HEK293 (cell line): ENCODE measurements around the gene PLK4.

ENCODE experiments used
- CTCF ChIA-PET: fragments of 350-600 bp; formaldehyde crosslinking; extraction: SDS; loops from one replicate; lab custom pipeline; 2021; ENCODE audit warnings: antibody characterized with exemption; lab: Yijun Ruan, JAX
- POLR2A ChIA-PET: fragments of 300-600 bp; formaldehyde crosslinking; extraction: SDS; loops from one replicate; lab custom pipeline; 2020; ENCODE audit warnings: antibody characterized with exemption, inconsistent platforms; lab: Yijun Ruan, JAX
- H3K27ac ChIP-seq: fragments of 200-500 bp; sonication (Bioruptor generic); 2 replicates; pipeline ENCODE4 v1.5.1; 2014; ENCODE audit warnings: low read depth, low read length, control low read depth, inconsistent platforms; ENCODE audit errors: extremely low read depth
- H3K36me3 ChIP-seq, 2 experiments: fragments of 200-500 bp in 1 of 2; sonication (Bioruptor generic) in 1 of 2; 1 replicate in 1 of 2; 2 replicates in 1 of 2; pipeline ENCODE4 v1.5.1; 2014 to 2017; ENCODE audit warnings: inconsistent platforms in 2 of 2, low read length in 2 of 2; ENCODE audit not compliant: control insufficient read depth in 2 of 2, insufficient read depth in 1 of 2
- H3K4me1 ChIP-seq: fragments of 200-500 bp; sonication (Bioruptor generic); 2 replicates; pipeline ENCODE4 v1.5.1; 2014; ENCODE audit warnings: mild to moderate bottlenecking, low read length, inconsistent platforms; ENCODE audit not compliant: control insufficient read depth, insufficient read depth
- H3K4me3 ChIP-seq: 2 replicates; pipeline ENCODE4 v1.5.1; 2011; ENCODE audit warnings: low read depth, mild to moderate bottlenecking, control low read depth, low read length, moderate library complexity
- H3K9me3 ChIP-seq: fragments of 200-500 bp; sonication (Bioruptor generic); 2 replicates; pipeline ENCODE4 v1.5.1; 2014; ENCODE audit warnings: low read depth, low read length, inconsistent platforms; ENCODE audit not compliant: control insufficient read depth, insufficient read depth
- GLI4 ChIP-seq: fragments of 450-650 bp; formaldehyde crosslinking; IDR thresholded peaks from 2 replicates; pipeline ENCODE4 v1.5.1; 2016; ENCODE audit warnings: missing biosample characterization, missing genetic modification characterization
- KLF1 ChIP-seq: fragments of 450-650 bp; formaldehyde crosslinking; IDR thresholded peaks from 2 replicates; pipeline ENCODE4 v1.5.1; 2016; ENCODE audit warnings: missing biosample characterization, missing genetic modification characterization
- ZNF112 ChIP-seq: fragments of 450-650 bp; formaldehyde crosslinking; IDR thresholded peaks from 2 replicates; pipeline ENCODE4 v1.5.0; 2017; ENCODE audit warnings: missing biosample characterization, missing genetic modification characterization
- ZNF114 ChIP-seq: fragments of 450-650 bp; formaldehyde crosslinking; IDR thresholded peaks from 2 replicates; pipeline ENCODE4 v1.5.0; 2017; ENCODE audit warnings: missing biosample characterization, missing genetic modification characterization
- ZNF2 ChIP-seq: fragments of 450-650 bp; formaldehyde crosslinking; IDR thresholded peaks from 2 replicates; pipeline ENCODE4 v1.5.1; 2016; ENCODE audit warnings: missing biosample characterization, missing genetic modification characterization
- ZNF23 ChIP-seq: fragments of 450-650 bp; formaldehyde crosslinking; IDR thresholded peaks from 2 replicates; pipeline ENCODE4 v1.5.1; 2016; ENCODE audit warnings: missing biosample characterization, missing genetic modification characterization, borderline replicate concordance
- ZNF248 ChIP-seq: fragments of 450-650 bp; formaldehyde crosslinking; IDR thresholded peaks from 2 replicates; pipeline ENCODE4 v1.5.1; 2017; ENCODE audit warnings: missing biosample characterization, missing genetic modification characterization
- ZNF433 ChIP-seq: fragments of 450-650 bp; formaldehyde crosslinking; IDR thresholded peaks from 2 replicates; pipeline ENCODE4 v1.5.1; 2016; ENCODE audit warnings: missing biosample characterization, missing genetic modification characterization, low read depth
- ZNF473 ChIP-seq: fragments of 450-650 bp; formaldehyde crosslinking; IDR thresholded peaks from 2 replicates; pipeline ENCODE4 v1.5.1; 2017; ENCODE audit warnings: missing biosample characterization, missing genetic modification characterization
- ZNF514 ChIP-seq: fragments of 450-650 bp; formaldehyde crosslinking; IDR thresholded peaks from 2 replicates; pipeline ENCODE4 v1.5.1; 2016; ENCODE audit warnings: missing biosample characterization, missing genetic modification characterization
- ZNF549 ChIP-seq: fragments of 450-650 bp; IDR thresholded peaks from 2 replicates; pipeline ENCODE4 v1.5.1; 2018; ENCODE audit warnings: missing biosample characterization, missing genetic modification characterization, mild to moderate bottlenecking, inconsistent platforms, moderate library complexity
- ZNF654 ChIP-seq: fragments of 450-650 bp; formaldehyde crosslinking; IDR thresholded peaks from 2 replicates; pipeline ENCODE4 v1.5.1; 2016; ENCODE audit warnings: low read depth, missing biosample characterization, missing genetic modification characterization
- ZNF830 ChIP-seq: fragments of 450-650 bp; IDR thresholded peaks from 2 replicates; pipeline ENCODE4 v1.5.0; 2018; ENCODE audit warnings: missing biosample characterization, missing genetic modification characterization, low read depth, mild to moderate bottlenecking, moderate library complexity
- ZXDB ChIP-seq: fragments of 450-650 bp; formaldehyde crosslinking; IDR thresholded peaks from 2 replicates; pipeline ENCODE4 v1.5.1; 2016; ENCODE audit warnings: missing biosample characterization, missing genetic modification characterization
- TF ChIP-seq, protein P1 (sequence below): fragments of 450-650 bp; formaldehyde crosslinking; IDR thresholded peaks from 2 replicates; pipeline ENCODE4 v1.5.1; 2016; ENCODE audit warnings: missing biosample characterization, missing genetic modification characterization
- TF ChIP-seq, protein P2 (sequence below): fragments of 450-650 bp; formaldehyde crosslinking; IDR thresholded peaks from 2 replicates; pipeline ENCODE4 v1.5.0; 2017; ENCODE audit warnings: missing biosample characterization, missing genetic modification characterization, borderline replicate concordance
- TF ChIP-seq, protein P3 (sequence below): fragments of 450-650 bp; formaldehyde crosslinking; IDR thresholded peaks from 2 replicates; pipeline ENCODE4 v1.5.1; 2016; ENCODE audit warnings: missing biosample characterization, missing genetic modification characterization
- TF ChIP-seq, protein P4 (sequence below): fragments of 450-650 bp; formaldehyde crosslinking; IDR thresholded peaks from 2 replicates; pipeline ENCODE4 v1.5.1; 2016; ENCODE audit warnings: missing biosample characterization, missing genetic modification characterization
- TF ChIP-seq, protein P5 (sequence below): fragments of 450-650 bp; formaldehyde crosslinking; IDR thresholded peaks from 2 replicates; pipeline ENCODE4 v1.5.1; 2016; ENCODE audit warnings: missing biosample characterization, missing genetic modification characterization
- TF ChIP-seq, protein P6 (sequence below): fragments of 450-650 bp; formaldehyde crosslinking; IDR thresholded peaks from 2 replicates; pipeline ENCODE4 v1.5.1; 2016; ENCODE audit warnings: missing biosample characterization, missing genetic modification characterization

Gene PLK4

DNA sequence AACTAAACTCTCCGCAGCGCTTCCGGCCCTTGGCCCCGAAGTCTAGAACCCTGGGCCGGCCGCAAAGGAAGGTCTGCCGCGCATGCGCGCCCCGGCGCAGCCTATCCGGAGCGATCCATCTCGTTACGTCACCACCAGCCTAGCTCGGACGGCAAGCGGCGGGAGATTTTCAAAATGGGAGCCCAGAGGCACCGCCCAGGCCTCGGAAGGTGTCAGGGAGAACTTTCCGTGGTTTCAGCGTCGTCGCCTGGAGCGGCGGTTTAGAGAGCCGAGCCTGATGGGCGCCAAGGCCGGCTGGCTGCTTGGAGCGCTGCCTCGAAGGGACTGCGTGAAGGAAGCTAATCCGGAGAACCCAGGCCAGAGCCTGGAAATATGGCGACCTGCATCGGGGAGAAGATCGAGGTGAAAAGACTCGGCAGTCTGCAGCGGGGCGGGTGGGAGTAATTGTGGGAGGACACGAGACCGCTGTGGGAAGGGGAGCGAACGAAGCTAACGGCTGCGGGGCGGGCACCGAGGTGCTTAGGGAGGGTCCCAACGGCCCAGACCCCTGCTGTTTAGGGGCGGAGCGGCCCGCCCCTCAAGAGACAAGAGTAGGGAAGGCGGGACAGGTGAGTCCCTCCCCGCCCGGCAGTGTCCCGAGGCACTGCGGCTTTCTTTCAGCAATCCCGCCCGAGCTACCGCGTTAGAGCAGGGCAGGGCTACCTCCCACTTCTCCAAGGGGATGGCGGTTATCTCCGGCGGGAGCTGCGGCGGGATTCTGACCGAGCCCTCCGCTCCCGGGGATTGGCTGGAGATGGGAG is at the start of gene PLK4 (continued):
- TF ChIP-seq, protein P1, sequence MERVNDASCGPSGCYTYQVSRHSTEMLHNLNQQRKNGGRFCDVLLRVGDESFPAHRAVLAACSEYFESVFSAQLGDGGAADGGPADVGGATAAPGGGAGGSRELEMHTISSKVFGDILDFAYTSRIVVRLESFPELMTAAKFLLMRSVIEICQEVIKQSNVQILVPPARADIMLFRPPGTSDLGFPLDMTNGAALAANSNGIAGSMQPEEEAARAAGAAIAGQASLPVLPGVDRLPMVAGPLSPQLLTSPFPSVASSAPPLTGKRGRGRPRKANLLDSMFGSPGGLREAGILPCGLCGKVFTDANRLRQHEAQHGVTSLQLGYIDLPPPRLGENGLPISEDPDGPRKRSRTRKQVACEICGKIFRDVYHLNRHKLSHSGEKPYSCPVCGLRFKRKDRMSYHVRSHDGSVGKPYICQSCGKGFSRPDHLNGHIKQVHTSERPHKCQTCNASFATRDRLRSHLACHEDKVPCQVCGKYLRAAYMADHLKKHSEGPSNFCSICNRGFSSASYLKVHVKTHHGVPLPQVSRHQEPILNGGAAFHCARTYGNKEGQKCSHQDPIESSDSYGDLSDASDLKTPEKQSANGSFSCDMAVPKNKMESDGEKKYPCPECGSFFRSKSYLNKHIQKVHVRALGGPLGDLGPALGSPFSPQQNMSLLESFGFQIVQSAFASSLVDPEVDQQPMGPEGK (tag by site-specific recombination), result peak; percentile 91
- TF ChIP-seq KLF1 (tag by site-specific recombination) (peak; percentile 91), ZNF830 (no peak), ZNF549 (no peak), ZNF23 (no peak), ZNF248 (no peak), ZNF473 (no peak), ZNF654 (tag by site-specific recombination) (no peak), ZNF112 (tag by site-specific recombination) (no peak), GLI4 (tag by site-specific recombination) (0 out of 2 replicates have a peak, but pooled peaks have one; percentile 30)
- TF ChIP-seq, protein P2, sequence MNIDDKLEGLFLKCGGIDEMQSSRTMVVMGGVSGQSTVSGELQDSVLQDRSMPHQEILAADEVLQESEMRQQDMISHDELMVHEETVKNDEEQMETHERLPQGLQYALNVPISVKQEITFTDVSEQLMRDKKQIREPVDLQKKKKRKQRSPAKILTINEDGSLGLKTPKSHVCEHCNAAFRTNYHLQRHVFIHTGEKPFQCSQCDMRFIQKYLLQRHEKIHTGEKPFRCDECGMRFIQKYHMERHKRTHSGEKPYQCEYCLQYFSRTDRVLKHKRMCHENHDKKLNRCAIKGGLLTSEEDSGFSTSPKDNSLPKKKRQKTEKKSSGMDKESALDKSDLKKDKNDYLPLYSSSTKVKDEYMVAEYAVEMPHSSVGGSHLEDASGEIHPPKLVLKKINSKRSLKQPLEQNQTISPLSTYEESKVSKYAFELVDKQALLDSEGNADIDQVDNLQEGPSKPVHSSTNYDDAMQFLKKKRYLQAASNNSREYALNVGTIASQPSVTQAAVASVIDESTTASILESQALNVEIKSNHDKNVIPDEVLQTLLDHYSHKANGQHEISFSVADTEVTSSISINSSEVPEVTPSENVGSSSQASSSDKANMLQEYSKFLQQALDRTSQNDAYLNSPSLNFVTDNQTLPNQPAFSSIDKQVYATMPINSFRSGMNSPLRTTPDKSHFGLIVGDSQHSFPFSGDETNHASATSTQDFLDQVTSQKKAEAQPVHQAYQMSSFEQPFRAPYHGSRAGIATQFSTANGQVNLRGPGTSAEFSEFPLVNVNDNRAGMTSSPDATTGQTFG (tag by site-specific recombination), result no peak
- TF ChIP-seq, protein P3, sequence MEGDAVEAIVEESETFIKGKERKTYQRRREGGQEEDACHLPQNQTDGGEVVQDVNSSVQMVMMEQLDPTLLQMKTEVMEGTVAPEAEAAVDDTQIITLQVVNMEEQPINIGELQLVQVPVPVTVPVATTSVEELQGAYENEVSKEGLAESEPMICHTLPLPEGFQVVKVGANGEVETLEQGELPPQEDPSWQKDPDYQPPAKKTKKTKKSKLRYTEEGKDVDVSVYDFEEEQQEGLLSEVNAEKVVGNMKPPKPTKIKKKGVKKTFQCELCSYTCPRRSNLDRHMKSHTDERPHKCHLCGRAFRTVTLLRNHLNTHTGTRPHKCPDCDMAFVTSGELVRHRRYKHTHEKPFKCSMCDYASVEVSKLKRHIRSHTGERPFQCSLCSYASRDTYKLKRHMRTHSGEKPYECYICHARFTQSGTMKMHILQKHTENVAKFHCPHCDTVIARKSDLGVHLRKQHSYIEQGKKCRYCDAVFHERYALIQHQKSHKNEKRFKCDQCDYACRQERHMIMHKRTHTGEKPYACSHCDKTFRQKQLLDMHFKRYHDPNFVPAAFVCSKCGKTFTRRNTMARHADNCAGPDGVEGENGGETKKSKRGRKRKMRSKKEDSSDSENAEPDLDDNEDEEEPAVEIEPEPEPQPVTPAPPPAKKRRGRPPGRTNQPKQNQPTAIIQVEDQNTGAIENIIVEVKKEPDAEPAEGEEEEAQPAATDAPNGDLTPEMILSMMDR, result 0 out of 2 replicates have a peak, but pooled peaks have one; percentile 4

DNA sequence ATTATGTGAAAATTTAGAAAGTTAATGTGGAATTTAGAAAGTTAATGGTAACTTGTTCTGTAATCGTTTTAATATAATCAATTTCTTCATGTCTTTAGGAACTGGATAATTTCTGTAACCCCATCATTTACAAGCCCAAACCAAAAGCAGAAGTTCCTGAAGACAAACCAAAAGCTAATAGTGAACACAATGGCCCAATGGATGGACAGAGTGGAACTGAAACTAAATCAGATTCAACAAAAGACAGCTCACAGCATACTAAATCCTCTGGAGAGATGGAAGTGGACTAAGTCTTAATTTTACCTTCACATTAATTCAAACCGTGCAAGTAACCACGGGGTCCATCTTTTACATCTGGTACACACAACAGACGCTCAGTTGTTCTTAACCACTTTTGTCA is 48.1 kb upstream of the PLK4 start:
- Histone ChIP-seq H3K27ac (no peak overlapping the region), H3K4me3 (no peak overlapping the region), H3K4me1 (no peaks in the 10 kb centered on the region), H3K36me3 (peaks cover 0 to 58% of the 10 kb centered on the region in 2 experiments; a peak in 2 of 3 replicates), H3K9me3 (no peaks in the 10 kb centered on the region)
- ChIA-PET POLR2A (no interaction called here), CTCF (interaction anchor here (0.6 kb wide), 1 partner anchor 354 kb away, joined by 3 read pairs; no protein-coding TSS in a partner anchor)
- TF ChIP-seq ZNF514 (tag by site-specific recombination), result no peak
- TF ChIP-seq, protein P4, sequence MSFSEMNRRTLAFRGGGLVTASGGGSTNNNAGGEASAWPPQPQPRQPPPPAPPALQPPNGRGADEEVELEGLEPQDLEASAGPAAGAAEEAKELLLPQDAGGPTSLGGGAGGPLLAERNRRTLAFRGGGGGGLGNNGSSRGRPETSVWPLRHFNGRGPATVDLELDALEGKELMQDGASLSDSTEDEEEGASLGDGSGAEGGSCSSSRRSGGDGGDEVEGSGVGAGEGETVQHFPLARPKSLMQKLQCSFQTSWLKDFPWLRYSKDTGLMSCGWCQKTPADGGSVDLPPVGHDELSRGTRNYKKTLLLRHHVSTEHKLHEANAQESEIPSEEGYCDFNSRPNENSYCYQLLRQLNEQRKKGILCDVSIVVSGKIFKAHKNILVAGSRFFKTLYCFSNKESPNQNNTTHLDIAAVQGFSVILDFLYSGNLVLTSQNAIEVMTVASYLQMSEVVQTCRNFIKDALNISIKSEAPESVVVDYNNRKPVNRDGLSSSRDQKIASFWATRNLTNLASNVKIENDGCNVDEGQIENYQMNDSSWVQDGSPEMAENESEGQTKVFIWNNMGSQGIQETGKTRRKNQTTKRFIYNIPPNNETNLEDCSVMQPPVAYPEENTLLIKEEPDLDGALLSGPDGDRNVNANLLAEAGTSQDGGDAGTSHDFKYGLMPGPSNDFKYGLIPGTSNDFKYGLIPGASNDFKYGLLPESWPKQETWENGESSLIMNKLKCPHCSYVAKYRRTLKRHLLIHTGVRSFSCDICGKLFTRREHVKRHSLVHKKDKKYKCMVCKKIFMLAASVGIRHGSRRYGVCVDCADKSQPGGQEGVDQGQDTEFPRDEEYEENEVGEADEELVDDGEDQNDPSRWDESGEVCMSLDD (tag by site-specific recombination), result no peak
- no peak for TF ChIP-seq ZNF2 (tag by site-specific recombination)
- no peak for TF ChIP-seq ZXDB (tag by site-specific recombination)
- TF ChIP-seq, protein P5, sequence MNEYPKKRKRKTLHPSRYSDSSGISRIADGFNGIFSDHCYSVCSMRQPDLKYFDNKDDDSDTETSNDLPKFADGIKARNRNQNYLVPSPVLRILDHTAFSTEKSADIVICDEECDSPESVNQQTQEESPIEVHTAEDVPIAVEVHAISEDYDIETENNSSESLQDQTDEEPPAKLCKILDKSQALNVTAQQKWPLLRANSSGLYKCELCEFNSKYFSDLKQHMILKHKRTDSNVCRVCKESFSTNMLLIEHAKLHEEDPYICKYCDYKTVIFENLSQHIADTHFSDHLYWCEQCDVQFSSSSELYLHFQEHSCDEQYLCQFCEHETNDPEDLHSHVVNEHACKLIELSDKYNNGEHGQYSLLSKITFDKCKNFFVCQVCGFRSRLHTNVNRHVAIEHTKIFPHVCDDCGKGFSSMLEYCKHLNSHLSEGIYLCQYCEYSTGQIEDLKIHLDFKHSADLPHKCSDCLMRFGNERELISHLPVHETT (tag by site-specific recombination), result no peak
- TF ChIP-seq ZNF114 (tag by site-specific recombination), result no peak
- TF ChIP-seq, protein P6, sequence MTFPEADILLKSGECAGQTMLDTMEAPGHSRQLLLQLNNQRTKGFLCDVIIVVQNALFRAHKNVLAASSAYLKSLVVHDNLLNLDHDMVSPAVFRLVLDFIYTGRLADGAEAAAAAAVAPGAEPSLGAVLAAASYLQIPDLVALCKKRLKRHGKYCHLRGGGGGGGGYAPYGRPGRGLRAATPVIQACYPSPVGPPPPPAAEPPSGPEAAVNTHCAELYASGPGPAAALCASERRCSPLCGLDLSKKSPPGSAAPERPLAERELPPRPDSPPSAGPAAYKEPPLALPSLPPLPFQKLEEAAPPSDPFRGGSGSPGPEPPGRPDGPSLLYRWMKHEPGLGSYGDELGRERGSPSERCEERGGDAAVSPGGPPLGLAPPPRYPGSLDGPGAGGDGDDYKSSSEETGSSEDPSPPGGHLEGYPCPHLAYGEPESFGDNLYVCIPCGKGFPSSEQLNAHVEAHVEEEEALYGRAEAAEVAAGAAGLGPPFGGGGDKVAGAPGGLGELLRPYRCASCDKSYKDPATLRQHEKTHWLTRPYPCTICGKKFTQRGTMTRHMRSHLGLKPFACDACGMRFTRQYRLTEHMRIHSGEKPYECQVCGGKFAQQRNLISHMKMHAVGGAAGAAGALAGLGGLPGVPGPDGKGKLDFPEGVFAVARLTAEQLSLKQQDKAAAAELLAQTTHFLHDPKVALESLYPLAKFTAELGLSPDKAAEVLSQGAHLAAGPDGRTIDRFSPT (tag by site-specific recombination), result no peak
- no peak for TF ChIP-seq ZNF433 (tag by site-specific recombination)
